ENCODE measurements around the gene ECSCR.

DNA sequence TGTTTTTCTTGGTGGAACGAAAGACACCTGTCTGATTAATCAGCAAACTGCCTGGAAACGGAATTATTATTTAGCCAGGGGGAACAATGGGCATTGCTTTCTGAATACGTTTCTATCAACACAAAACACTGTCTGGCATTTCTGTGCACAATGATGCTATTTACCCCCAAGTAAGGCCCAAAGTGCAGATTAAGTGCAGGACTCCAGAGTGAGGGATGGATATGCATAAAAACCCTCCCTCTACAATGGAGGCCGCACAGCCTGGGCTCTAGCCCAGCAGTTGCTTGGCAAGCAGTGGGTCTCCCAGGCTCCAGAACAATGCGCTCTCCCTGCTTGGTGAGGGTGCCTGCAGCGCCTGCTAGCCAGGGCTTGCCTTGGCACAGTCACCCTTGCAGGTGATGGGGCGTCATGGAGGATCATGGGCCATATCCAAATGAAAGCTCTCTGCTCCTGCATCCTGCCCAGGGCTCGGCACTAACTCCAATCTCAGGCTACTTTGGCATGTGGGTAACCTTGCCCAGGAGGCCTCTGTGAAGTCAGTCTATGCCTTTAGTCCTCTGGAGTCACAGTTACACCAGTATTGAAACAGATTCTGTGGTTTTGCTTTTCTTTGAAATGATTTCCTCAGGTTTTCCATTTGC, 47.2 kb downstream of the ECSCR start:
- TF ChIP-seq, protein P1, sequence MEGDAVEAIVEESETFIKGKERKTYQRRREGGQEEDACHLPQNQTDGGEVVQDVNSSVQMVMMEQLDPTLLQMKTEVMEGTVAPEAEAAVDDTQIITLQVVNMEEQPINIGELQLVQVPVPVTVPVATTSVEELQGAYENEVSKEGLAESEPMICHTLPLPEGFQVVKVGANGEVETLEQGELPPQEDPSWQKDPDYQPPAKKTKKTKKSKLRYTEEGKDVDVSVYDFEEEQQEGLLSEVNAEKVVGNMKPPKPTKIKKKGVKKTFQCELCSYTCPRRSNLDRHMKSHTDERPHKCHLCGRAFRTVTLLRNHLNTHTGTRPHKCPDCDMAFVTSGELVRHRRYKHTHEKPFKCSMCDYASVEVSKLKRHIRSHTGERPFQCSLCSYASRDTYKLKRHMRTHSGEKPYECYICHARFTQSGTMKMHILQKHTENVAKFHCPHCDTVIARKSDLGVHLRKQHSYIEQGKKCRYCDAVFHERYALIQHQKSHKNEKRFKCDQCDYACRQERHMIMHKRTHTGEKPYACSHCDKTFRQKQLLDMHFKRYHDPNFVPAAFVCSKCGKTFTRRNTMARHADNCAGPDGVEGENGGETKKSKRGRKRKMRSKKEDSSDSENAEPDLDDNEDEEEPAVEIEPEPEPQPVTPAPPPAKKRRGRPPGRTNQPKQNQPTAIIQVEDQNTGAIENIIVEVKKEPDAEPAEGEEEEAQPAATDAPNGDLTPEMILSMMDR (conservative IDR thresholded peaks at IDR 0.05 in 1 of 2, IDR thresholded peaks at IDR 0.05 in 1 of 2; ENCODE audit: extremely low read depth in 1 of 2, insufficient read depth in 1 of 2, low read depth in 1 of 2, low read length in 2 of 2): no peak
- no peak for TF ChIP-seq EZH2 (IDR thresholded peaks at IDR 0.05; ENCODE audit: borderline replicate concordance, low read length)

All from mammary epithelial cell (primary cell).